GM19463 (cell line): ENCODE data around the gene MTHFD2L.

Experiments used
- ATAC-seq: cut with Tn5 transposase; IDR thresholded peaks from one replicate; pipeline ENCODE4 v1.9.1; 2021; ENCODE audit warnings: mild to moderate bottlenecking, moderate library complexity; ENCODE audit not compliant: unreplicated experiment

Gene MTHFD2L

GRCh38 chr4:74235135-74235534, 77.2 kb downstream of the MTHFD2L start:
- ATAC-seq = peak; percentile 57

- ATAC-seq = no peak
Measured at GRCh38 chr4:74237425-74237966, 79.6 kb downstream of the MTHFD2L start.

DNA sequence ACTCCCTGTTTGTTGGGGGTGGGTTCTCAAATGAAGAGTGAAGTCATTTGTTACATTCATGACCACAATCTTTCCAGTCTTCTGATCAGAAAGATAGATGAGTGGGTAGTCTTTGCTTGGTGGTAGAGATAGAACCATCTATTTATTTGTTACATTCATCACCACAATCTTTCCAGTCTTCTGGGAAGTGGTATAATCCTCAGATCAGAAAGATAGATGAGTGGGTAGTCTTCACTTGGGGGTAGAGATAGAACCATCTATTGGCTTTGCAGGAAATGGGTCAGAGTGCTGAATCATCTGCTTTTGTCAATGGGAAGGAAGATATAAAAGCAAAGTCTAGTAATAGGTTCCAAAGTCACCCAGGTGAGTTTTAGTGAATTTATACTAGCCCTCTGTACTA, 86.1 kb downstream of the MTHFD2L start:
- no peak for ATAC-seq

DNA sequence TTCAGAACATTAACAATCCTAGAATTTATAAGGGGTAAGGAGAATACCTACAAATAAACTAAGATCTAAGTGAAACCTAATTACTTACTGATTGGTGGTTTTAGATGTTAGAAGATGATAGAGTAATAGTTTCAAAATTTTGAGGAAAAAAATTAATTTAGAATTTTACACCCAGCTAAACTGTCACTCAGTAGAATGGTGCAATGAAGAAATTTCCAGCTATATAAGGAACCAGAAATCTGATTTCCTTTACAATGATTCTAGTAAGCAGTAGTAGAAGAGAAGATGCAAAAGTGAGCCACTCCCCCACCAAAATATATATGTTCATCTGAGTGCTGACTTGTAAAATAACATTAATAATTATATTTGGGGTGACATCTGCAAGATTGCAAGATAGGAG, 95.0 kb downstream of the MTHFD2L start:
- no peak for ATAC-seq

DNA sequence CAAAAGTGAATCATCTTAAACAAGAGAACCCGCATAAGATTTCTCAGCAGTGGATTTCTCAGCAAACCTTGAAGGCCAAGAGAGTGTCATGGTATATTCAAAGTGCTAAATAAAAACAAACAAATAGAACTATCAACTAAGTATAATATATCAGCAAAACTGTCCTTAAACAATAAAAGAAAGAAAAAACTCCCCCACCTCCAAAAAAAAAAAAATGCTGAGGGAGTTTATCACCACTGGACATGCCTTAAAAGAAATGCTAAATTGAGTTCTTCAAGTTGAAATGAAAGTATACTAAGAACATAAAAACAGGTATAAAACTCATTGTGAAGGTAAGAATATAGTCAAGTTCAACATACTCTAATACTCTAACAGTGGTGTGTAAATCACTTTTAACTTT, 96.5 kb downstream of the MTHFD2L start:
- no peak for ATAC-seq

DNA sequence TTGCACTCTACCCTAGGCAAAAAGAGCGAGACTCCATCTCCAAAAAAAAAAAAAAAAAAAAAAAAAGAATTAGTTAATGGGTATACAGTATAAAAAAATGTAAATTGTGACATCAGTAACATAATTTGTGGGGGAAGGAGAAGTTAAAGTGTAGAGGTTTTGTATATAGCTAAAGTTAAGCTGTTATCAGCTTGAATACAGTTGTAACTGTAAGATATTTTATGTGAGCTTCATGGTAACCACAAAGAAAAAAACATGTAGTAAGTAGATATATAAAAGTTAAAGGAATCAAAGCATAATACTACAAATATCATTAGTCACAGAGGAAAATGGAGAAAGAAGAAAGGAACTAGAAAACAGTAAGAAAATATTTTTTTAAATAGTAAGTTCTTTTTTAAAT, 97.2 kb downstream of the MTHFD2L start:
- ATAC-seq = no peak

DNA sequence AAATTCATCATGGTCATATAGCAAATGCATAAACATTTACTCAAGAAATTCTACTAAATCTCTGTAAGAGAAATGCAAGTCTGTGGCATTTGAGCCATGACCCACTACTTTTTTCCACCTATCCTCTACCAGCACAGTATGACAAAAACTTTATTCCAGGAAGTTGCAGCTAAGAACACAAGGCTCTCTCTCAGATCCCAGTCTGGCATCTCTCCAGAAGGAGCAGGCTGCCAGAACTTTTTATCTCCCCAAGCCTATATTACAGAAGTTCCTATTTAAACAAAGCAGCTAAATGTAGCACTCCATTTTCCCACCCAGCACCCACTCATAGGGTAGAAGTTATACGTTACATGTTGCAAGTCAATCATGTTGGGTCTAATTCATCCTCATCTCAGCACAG, 101.0 kb downstream of the MTHFD2L start:
- ATAC-seq = no peak

- no peak for ATAC-seq
Measured at GRCh38 chr4:74260036-74260435, 102.1 kb downstream of the MTHFD2L start.

GRCh38 chr4:74262522-74262921, 104.6 kb downstream of the MTHFD2L start:
- no peak for ATAC-seq

DNA sequence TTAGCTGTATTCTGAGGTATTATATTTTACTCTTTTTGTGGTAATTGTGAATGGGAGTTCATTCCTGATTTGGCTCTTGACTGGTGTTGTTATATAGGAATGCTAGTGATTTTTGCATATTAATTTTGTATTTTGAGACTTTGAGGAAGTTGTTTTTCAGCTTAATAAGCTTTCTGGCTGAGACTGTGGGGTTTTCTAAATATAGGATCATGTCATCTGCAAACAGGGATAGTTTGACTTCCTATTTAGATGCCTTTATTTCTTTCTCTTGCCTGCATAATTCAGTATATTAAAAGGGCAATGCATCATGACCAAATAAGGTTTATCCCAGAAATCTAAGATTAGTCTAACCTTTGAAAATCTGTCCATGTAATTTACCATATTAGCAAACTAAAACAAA, 105.6 kb downstream of the MTHFD2L start:
- no peak for ATAC-seq

GRCh38 chr4:74266081-74266480, 108.2 kb downstream of the MTHFD2L start:
- no peak for ATAC-seq

GRCh38 chr4:74267998-74268606, 110.2 kb downstream of the MTHFD2L start:
- no peak for ATAC-seq

DNA sequence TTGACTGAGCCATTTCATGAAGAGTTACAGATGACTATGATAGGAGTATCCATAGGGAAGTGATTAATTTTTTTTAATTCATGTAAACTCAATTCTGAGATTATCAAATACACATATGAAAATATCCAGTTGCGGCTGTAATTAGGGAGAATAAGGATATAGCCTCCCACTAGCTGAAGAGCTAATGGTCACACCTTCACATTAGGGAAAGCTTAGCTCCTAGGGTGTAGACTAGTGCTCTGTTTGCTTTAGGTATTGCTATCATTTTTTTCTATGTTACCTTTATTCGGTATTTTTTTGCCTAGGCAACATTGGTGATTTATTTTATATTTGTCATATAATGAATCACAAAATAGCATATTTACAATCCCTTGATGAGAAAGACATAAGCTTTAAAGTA, 110.7 kb downstream of the MTHFD2L start:
- ATAC-seq = no peak

DNA sequence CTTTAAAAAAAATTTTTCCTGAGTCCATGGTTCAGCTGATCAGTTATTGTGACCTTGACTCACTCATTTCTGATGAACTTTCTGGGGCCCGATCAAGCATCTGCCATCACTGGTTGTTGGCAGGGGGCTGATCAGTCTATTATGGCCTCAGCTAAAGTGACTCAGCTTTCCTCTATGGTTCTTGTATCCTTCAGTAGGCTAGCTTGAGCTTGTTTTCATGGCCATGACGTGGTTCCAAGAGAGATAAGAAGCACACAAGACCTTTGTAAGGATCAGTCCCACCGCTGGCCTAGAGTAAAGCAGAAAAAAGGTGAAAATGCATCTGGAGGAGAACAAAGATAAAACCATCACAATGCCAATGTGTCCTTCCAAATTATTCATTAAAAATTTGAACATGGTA, 120.6 kb downstream of the MTHFD2L start:
- no peak for ATAC-seq

DNA sequence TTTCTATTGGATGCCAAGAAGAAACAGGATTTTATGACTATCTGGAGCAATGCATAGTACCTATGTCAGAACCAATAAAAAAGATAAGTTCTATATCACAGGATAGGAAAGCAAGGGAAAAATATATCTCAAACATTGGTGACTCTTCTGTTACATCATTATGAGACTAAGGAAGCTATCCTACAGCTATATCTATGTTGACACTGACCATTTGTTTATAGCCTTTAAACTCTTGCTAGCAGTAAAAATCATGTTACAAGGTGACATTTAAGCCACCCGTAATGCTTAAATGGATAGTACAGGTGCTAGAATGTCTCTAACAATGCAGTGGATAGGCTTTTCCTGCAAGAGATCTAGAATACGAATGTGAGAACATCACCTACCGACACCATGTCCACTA, 121.8 kb downstream of the MTHFD2L start:
- no peak for ATAC-seq

DNA sequence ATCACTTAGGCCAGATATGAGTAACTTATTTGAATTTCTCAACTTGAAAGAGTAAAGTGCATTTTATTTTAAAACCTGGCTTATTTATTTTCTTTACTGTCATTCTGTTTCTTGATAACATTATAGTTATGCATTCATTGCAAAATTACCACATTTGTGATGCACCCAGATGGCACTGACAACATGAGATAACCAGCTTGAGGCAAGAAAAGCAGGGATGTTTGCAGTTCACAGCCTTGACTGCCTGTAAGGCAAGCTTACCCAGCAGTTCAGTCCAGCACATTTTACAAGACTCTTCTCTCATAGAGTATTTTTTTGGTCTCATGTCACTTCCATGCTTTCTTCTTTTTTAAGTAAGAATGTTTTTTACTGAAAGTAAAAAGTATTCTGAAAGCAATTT, 125.0 kb downstream of the MTHFD2L start:
- no peak for ATAC-seq

GRCh38 chr4:74283614-74284013, 125.7 kb downstream of the MTHFD2L start:
- no peak for ATAC-seq

DNA sequence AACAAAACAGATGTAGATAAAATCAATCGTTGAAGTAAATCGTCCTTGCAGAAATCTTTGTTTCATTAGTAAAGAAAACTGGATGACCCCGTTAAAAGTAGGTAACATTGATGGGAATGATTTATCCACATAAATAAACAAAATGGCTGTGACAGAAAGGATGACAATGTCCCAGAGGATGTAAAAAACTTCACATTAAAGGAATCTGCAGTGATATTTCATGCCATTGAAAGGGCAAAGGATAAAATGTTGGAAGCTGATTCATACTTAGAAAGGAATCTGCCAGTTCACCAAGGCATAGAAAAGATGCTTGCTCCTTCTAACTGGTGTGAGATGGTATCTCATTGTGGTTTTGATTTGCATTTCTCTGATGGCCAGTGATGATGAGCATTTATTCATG, 126.1 kb downstream of the MTHFD2L start:
- ATAC-seq = no peak

DNA sequence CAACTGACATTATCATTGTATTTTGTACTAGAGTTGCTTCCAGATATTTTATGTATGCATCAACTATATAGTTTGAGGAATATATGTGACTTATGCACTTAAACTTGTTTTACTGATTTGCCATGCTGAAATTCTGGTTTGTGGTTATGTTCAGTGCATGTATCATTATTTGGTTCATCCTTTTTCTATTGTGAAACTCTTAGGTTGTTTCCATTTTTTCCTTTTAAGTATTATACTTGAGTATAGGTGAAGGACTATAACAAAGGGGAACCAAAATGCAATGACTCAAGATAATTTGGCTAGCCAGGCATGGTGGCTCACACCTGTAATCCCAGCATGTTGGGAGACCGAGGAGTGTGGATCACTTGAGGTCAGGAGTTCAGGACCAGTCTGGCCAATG, 129.2 kb downstream of the MTHFD2L start:
- ATAC-seq = no peak

GRCh38 chr4:74287791-74288190, 129.9 kb downstream of the MTHFD2L start:
- no peak for ATAC-seq

GRCh38 chr4:74291471-74291870, 133.6 kb downstream of the MTHFD2L start:
- ATAC-seq = no peak

DNA sequence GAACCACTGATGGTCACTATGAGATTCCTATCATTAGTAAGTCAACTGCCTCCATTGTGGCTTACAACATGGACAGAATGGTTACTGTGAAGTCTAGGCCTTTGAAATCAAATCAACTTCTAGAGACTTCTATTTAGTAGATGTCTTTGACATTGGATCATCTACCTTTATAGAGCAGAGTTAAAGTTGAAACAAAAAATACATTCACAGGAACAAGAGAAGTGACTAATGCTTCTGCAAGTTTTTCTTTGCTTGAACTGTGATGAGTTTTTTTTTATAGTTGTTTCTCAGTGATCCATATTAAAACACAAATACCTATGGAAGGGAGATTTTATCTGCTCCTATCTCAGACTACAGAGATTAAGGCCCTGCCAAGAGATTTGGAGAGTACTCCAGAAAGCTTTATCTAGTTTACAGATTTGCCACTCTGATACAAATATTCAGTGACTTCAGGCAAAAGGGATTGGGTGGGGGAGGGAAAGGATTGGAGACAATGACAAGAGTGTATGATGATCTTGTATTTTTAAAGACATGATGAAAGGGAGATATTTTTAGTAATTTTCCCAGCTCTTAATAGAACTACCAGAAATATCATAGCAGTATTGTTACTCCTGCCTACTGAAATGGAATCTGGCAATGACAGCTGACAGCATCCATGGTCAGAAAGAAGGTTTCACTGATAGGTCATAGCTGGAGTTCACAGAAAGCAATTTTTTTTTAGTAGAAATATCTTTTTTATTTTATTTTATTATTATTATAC, 134.4 kb downstream of the MTHFD2L start:
- no peak for ATAC-seq

GRCh38 chr4:74293558-74293957, 135.6 kb downstream of the MTHFD2L start:
- ATAC-seq = no peak
